Measurements from ENCODE around the gene S100B. TPM values are rescaled to one million over a fixed set of nuclear protein-coding genes. Genes with fewer than 3 reads are reported as not detected.

The S100B gene
- 0.29 TPM in 1 of 2 replicates, not detected in the other for total RNA-seq

DNA sequence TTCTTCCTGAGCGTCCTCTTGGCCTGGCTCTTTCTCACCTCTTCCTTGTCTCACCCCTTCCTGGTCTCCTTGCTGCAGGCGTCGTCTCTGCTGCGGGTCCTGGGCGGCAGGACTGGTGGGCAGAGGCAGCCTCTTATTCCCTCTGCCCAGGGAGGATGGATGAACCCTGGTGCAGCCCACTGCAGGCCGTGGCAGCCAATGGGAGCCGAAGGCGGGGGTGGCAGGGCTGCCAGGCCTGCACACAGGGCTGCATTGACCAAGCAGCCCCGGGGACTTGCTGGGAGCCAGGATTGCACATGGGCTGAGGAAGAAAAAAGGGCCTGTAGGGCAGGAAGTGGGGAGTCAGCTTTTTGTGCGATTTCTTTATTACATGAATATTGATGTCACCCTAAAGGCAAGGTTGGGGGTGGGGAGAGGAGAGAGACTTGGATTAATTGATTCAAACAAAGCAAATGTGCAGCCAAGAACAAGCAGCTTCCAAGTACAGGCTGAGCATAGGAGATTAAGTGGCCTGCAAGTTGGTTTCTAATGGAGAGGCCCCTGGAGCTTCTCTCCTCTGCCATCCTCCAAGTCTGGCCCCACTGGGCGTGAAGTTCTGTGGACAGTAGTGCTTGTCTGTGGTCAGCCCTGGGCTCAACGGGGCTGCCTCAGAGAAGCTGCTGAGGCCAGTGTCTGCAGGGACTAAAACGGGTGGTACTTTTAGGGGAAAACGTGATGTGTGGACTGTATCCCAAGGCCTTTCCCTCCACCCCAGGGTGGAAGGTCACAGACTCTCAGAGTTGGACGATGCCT is at the start of gene S100B:
TSS of gene S100B (minus strand) at position 108 of the 792 bp plus-strand sequence. CDS start 2,667 bp downstream, outside the sequence.

DNA sequence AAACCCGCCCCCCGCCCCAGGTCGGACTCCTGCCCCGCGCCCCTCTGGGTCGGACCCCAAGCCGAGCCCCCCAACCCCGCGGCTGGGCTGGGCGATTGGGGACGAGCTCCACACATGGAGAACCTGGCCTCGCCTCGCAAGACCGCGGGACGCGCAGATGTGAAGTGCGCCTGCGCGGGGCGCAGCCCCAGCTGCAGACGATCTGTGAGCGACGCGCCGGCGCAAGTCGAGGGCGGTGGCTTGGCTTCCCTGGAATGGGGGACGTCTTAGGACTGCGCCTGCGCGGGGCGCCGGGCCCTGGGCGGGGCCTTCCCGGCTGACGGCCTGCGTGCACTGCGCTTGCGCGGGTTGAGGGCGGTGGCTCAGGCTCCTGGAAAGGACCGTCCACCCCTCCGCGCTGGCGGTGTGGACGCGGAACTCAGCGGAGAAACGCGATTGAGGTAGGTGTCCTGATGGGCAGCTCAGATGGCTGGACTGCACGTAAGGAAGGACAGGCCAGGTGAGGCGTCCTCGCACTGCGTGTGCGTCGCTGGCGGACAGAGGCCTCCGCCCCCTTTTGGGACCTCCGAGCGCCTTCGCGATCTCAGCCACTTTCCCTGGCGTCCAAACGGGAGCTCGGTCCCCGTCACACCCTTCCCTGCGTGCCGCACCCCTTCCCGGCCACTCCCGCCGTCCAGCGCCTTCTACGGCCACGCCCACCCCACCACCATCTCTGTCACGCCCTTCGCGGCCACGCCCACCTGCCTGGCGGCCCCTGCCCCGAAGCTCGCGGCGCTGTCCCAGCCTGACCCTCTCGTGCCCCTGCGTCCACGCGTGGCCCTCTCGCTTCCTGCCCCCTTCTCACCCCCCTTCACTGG is 30.7 kb upstream of the S100B start, which contains the start of gene PRMT2:
TSS of gene PRMT2 (plus strand) at position 351 of the 857 bp plus-strand sequence. CDS start 1,278 bp downstream, outside the sequence.

Other genes with a start within 250 kb of the S100B start
- 21.9 and 35.6 TPM in 2 replicates for gene DIP2A, start 146.2 kb downstream of the S100B start, total RNA-seq
- gene PRMT2, start 30.6 kb upstream of the S100B start, total RNA-seq = 97.5 and 145 TPM in 2 replicates

All from placental pericyte (primary cell).